Measurements from ENCODE around the gene ANXA2R.

Gene ANXA2R

GRCh38 chr5:43043400-43043756, 3.3 kb upstream of the ANXA2R start:
- DNase-seq, result no peak
- peaks cover 54% of the 10 kb centered on the region for H3K4me1 Mint-ChIP-seq (ENCODE audit: low read depth)
- no peaks in the 10 kb centered on the region for H3K9me3 Mint-ChIP-seq
- peak overlapping the region; percentile 88 for H3K4me3 Mint-ChIP-seq
- no peaks in the 10 kb centered on the region for H3K27me3 Mint-ChIP-seq
- peak overlapping the region; percentile 99 for H3K27ac Mint-ChIP-seq
- peaks cover 17% of the 10 kb centered on the region for H3K36me3 Mint-ChIP-seq (ENCODE audit: low read depth)

GRCh38 chr5:43042626-43043399, 2.7 kb upstream of the ANXA2R start:
- H3K4me1 Mint-ChIP-seq (ENCODE audit: low read depth), result peaks cover 57% of the 10 kb centered on the region
- H3K4me3 Mint-ChIP-seq, result peak overlapping the region; percentile 88
- peak overlapping the region; percentile 99 for H3K27ac Mint-ChIP-seq
- no peaks in the 10 kb centered on the region for H3K27me3 Mint-ChIP-seq
- H3K9me3 Mint-ChIP-seq, result no peaks in the 10 kb centered on the region
- peaks cover 17% of the 10 kb centered on the region for H3K36me3 Mint-ChIP-seq (ENCODE audit: low read depth)
- peak; percentile 78 for DNase-seq

- Mint-ChIP-seq H3K27ac (peak overlapping the region; percentile 99), H3K9me3 (no peaks in the 10 kb centered on the region), H3K4me1 (ENCODE audit: low read depth) (peaks cover 59% of the 10 kb centered on the region), H3K36me3 (ENCODE audit: low read depth) (peaks cover 17% of the 10 kb centered on the region), H3K27me3 (no peaks in the 10 kb centered on the region), H3K4me3 (peak overlapping the region; percentile 88)
- DNase-seq, result peak; percentile 86
These were observed 2.1 kb upstream of the ANXA2R start for GRCh38 chr5:43042176-43042625.

DNA sequence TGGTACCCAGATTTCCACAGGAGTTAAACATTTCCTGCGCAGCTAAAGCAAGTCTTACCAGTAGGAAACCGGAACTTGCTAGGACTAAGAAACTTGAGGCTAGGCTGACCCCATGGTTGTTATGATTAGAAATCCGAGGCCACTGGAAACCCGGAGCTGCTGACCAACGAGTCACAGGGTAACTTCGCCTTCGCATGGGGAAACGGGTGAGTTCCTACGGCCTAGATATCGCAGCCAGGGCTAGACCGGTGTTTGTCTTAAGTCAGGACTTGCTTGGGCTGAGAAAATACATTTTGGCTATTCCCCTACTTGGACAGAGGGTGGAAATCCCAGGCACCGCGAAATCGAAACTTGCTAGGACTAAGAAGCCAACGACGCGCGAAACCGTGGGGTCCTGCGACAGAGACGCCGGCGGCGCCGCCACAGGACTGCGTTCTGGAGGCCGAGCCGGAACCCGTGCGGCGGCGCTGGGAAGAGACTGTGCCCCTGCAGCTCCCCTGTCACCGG, 1.6 kb upstream of the ANXA2R start:
- Mint-ChIP-seq H3K36me3 (ENCODE audit: low read depth) (peaks cover 17% of the 10 kb centered on the region), H3K27me3 (no peaks in the 10 kb centered on the region), H3K27ac (peak overlapping the region; percentile 99), H3K4me3 (peak overlapping the region; percentile 88), H3K4me1 (ENCODE audit: low read depth) (peaks cover 64% of the 10 kb centered on the region), H3K9me3 (no peaks in the 10 kb centered on the region)
- no peak for DNase-seq

- peak overlapping the region; percentile 88 for H3K4me3 Mint-ChIP-seq
- H3K27me3 Mint-ChIP-seq, result no peaks in the 10 kb centered on the region
- peaks cover 66% of the 10 kb centered on the region for H3K4me1 Mint-ChIP-seq (ENCODE audit: low read depth)
- H3K9me3 Mint-ChIP-seq, result no peaks in the 10 kb centered on the region
- no peak for DNase-seq
- H3K27ac Mint-ChIP-seq, result peak overlapping the region; percentile 99
- peaks cover 17% of the 10 kb centered on the region for H3K36me3 Mint-ChIP-seq (ENCODE audit: low read depth)
These were observed 1.1 kb upstream of the ANXA2R start for GRCh38 chr5:43041110-43041668.

- Mint-ChIP-seq H3K27me3 (no peaks in the 10 kb centered on the region), H3K4me3 (peak overlapping the region; percentile 88), H3K27ac (peak overlapping the region; percentile 99), H3K9me3 (no peaks in the 10 kb centered on the region), H3K36me3 (ENCODE audit: low read depth) (peaks cover 14% of the 10 kb centered on the region), H3K4me1 (ENCODE audit: low read depth) (peaks cover 71% of the 10 kb centered on the region)
- peak; percentile 80 for DNase-seq
These were observed 440 bp downstream of the ANXA2R start for GRCh38 chr5:43039471-43040286.

DNA sequence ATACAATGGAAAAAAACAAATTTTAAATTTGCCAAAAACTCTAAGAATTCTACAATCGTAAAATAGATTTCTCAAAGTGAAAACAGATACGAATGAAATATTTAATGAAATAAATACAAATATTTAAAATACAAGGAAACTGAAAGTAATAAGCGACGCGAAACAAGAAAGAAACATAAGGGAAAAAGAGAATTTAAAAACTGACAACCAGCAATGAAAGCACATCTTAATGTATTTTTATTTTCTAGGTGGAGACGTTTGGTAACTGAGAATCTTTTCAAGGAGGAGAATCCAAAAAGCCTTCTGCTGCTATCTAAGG, 1.0 kb downstream of the ANXA2R start:
- peaks cover 72% of the 10 kb centered on the region for H3K4me1 Mint-ChIP-seq (ENCODE audit: low read depth)
- H3K27ac Mint-ChIP-seq, result peak overlapping the region; percentile 99
- H3K36me3 Mint-ChIP-seq (ENCODE audit: low read depth), result peaks cover 11% of the 10 kb centered on the region
- H3K27me3 Mint-ChIP-seq, result no peaks in the 10 kb centered on the region
- no peak for DNase-seq
- H3K9me3 Mint-ChIP-seq, result no peaks in the 10 kb centered on the region
- H3K4me3 Mint-ChIP-seq, result peak overlapping the region; percentile 88

GRCh38 chr5:43038496-43038989, 1.6 kb downstream of the ANXA2R start:
- H3K27me3 Mint-ChIP-seq, result no peaks in the 10 kb centered on the region
- peaks cover 11% of the 10 kb centered on the region for H3K36me3 Mint-ChIP-seq (ENCODE audit: low read depth)
- H3K4me1 Mint-ChIP-seq (ENCODE audit: low read depth), result peaks cover 72% of the 10 kb centered on the region
- H3K9me3 Mint-ChIP-seq, result no peaks in the 10 kb centered on the region
- peak overlapping the region; percentile 88 for H3K4me3 Mint-ChIP-seq
- peak overlapping the region; percentile 94 for H3K27ac Mint-ChIP-seq
- DNase-seq, result peak; percentile 56

DNA sequence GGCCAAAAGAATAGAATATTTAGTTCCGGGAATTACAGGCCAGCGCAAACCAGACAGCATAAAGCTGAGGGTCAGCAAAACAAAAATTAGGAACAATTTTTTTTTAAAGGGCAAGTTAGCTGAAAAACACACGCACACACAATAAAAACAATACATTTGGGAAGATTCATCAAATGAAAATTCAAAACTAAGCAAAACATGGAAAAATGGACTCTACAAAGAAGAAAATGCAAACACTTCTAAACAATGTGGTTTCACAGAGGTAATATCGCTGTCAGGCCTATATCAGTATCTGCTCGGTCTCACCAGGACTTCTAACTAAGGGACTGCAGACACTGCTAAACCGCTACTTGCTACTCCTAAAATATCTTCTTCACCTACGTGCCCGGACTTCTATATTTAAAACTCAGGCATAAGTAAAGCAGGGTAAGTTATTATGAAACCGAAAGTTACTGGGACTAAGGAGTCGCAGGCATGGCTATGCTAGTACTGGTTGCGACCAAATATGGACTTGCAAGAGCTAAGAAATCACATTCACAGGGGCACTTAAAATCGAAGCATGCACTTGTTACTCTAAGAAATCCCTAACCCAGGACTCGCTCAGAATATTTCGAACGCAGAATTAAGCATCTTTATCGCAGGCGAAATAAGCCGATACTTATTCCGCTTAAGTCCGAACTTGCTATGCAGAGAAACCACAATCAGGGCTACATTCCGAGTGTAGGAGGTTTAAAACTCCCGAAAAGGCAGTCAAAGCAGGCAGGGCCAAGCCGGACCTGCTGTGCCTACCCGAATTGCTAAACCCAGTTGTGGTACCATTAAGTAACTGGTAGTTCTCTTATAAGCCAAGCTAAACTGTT, 2.3 kb downstream of the ANXA2R start:
- peaks cover 67% of the 10 kb centered on the region for H3K4me1 Mint-ChIP-seq (ENCODE audit: low read depth)
- peak overlapping the region; percentile 94 for H3K27ac Mint-ChIP-seq
- no peak for DNase-seq
- peaks cover 11% of the 10 kb centered on the region for H3K36me3 Mint-ChIP-seq (ENCODE audit: low read depth)
- H3K4me3 Mint-ChIP-seq, result peak overlapping the region; percentile 88
- H3K27me3 Mint-ChIP-seq, result no peaks in the 10 kb centered on the region
- no peaks in the 10 kb centered on the region for H3K9me3 Mint-ChIP-seq

DNA sequence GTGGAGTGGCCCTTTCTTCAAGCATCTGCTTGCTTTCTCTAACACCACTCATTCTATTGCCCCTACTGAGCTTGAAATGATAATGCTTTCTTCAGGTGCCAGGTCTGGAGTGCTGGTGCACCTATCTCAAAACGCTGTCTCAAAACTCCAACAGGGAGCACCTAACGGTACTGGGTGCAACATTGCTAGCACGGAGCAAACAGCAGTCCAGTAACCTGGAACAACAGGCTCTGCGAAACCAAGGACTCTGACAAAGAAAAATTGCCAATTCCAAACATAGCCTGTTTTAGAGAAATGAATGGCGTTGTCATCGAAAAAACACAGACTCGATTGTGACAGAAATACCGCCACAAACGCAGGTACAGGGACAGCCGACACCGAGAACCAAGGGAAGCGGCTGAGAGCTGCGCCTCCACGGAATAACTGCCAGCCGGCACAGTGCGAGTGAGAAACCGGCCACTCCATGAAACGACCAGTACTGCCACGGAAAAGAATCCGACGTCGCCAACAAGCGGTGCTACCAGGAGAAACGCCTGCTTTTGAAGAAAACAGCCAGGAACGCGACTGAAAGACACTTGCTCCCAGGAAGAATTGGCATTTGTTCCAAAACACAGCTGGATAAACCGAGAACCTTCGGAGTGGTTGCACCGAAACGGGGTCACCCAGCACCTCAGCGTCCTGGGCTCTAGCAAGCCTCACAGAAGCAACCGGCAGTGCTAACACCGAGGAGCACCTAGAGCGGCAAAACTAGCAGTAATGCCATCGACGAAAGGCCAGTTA, 3.1 kb downstream of the ANXA2R start:
- Mint-ChIP-seq H3K4me3 (peak overlapping the region; percentile 88), H3K27ac (peak overlapping the region; percentile 94), H3K4me1 (ENCODE audit: low read depth) (peaks cover 59% of the 10 kb centered on the region), H3K27me3 (no peaks in the 10 kb centered on the region), H3K9me3 (no peaks in the 10 kb centered on the region), H3K36me3 (ENCODE audit: low read depth) (peaks cover 9% of the 10 kb centered on the region)
- DNase-seq, result no peak

DNA sequence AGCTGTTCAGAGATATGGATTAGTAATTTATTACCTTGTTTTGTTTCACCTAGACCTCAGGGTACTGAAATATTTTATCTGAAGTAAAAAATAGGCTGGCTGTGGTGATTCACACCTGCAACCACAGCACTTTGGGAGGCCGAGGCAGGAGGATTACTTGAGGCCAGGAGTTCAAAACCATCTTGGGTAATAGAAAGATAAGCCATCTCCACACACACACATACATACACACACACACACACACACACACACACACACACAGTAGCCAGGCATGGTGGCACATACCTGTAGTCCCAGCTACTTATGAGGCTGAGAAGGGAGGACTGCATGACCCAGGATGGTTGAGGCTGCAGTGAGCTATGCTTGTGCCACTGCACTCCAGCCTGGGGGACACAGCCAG, 3.7 kb downstream of the ANXA2R start:
- Mint-ChIP-seq H3K4me1 (ENCODE audit: low read depth) (peaks cover 54% of the 10 kb centered on the region), H3K36me3 (ENCODE audit: low read depth) (peaks cover 9% of the 10 kb centered on the region), H3K4me3 (peak overlapping the region; percentile 88), H3K27me3 (no peaks in the 10 kb centered on the region), H3K27ac (peak overlapping the region; percentile 94), H3K9me3 (no peaks in the 10 kb centered on the region)
- no peak for DNase-seq

DNA sequence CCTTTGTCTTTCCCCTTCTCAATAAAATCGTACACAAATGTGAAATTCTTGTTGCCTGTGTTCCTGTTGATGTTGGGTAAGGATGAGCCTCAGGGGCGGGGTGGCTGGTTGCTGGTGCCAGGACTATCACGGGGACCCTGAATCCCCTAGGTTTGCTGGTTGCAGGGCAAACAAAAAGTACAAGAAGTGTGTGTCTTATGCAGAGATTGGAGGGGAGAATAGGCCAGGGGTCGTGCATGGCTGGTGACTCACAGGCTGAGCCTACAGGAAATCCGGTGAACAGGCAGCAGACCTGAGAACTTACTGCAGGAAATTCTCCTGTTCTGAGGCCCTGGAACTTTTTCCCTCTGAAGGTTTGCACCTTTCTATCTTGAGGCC, 5.5 kb downstream of the ANXA2R start:
- peak overlapping the region; percentile 30 for H3K4me3 Mint-ChIP-seq
- H3K9me3 Mint-ChIP-seq, result no peaks in the 10 kb centered on the region
- peaks cover 4% of the 10 kb centered on the region for H3K36me3 Mint-ChIP-seq (ENCODE audit: low read depth)
- DNase-seq, result no peak
- no peaks in the 10 kb centered on the region for H3K27me3 Mint-ChIP-seq
- peaks cover 56% of the 10 kb centered on the region for H3K4me1 Mint-ChIP-seq (ENCODE audit: low read depth)
- peak overlapping the region; percentile 44 for H3K27ac Mint-ChIP-seq

GRCh38 chr5:43033841-43034590, 6.1 kb downstream of the ANXA2R start:
- peak overlapping the region; percentile 48 for H3K27ac Mint-ChIP-seq
- peaks cover 60% of the 10 kb centered on the region for H3K4me1 Mint-ChIP-seq (ENCODE audit: low read depth)
- H3K27me3 Mint-ChIP-seq, result no peaks in the 10 kb centered on the region
- no peaks in the 10 kb centered on the region for H3K36me3 Mint-ChIP-seq (ENCODE audit: low read depth)
- DNase-seq, result no peak
- H3K4me3 Mint-ChIP-seq, result peak overlapping the region; percentile 51
- no peaks in the 10 kb centered on the region for H3K9me3 Mint-ChIP-seq

Measured in activated T-cell treated with anti-CD3 and anti-CD28 coated beads, Interleukin-2, amount 50 U/mL, for 24 hours (primary cell).